Activated T-cell treated with anti-CD3 and anti-CD28 coated beads for 24 hours (primary cell): ENCODE results near the gene MCTP2.

Experiments
- DNase-seq: peaks from one replicate; pipeline ENCODE4 v3.0.0-alpha.2; 2020; ENCODE audit warnings: low read depth

Gene MCTP2

GRCh38 chr15:94230883-94231722 is at the start of gene MCTP2:
Gene MCTP2, plus strand, starts transcription at chr15:94231561. Its CDS starts 66,705 bp downstream, at chr15:94298266.
- peak; percentile 74 for DNase-seq

GRCh38 chr15:94182883-94183282 is 48.5 kb upstream of the MCTP2 start:
- no peak for DNase-seq

- no peak for DNase-seq
Measured at GRCh38 chr15:94185547-94186236, 45.7 kb upstream of the MCTP2 start.

- no peak for DNase-seq
Measured at GRCh38 chr15:94186770-94187331, 44.5 kb upstream of the MCTP2 start.

GRCh38 chr15:94193906-94194305 is 37.5 kb upstream of the MCTP2 start:
- no peak for DNase-seq

- DNase-seq, result no peak
Measured at GRCh38 chr15:94196531-94196930, 34.8 kb upstream of the MCTP2 start.

GRCh38 chr15:94198633-94199032 is 32.7 kb upstream of the MCTP2 start:
- DNase-seq, result no peak

- no peak for DNase-seq
Measured at GRCh38 chr15:94199725-94200124, 31.6 kb upstream of the MCTP2 start.

- DNase-seq, result no peak
Measured at GRCh38 chr15:94203306-94203705, 28.1 kb upstream of the MCTP2 start.

- DNase-seq, result no peak
Measured at GRCh38 chr15:94205366-94205765, 26.0 kb upstream of the MCTP2 start.

- peak; percentile 12 for DNase-seq
Measured at GRCh38 chr15:94206463-94207167, 24.7 kb upstream of the MCTP2 start.

GRCh38 chr15:94212291-94212690 is 19.1 kb upstream of the MCTP2 start:
- DNase-seq, result no peak

GRCh38 chr15:94225616-94226015 is 5.7 kb upstream of the MCTP2 start:
- no peak for DNase-seq

GRCh38 chr15:94228611-94229010 is 2.8 kb upstream of the MCTP2 start:
- no peak for DNase-seq

GRCh38 chr15:94229591-94230369 is 1.6 kb upstream of the MCTP2 start:
- peak; percentile 31 for DNase-seq

- no peak for DNase-seq
Measured at GRCh38 chr15:94230431-94230882, 904 bp upstream of the MCTP2 start.

GRCh38 chr15:94231723-94232468 is 535 bp downstream of the MCTP2 start:
- DNase-seq, result no peak

GRCh38 chr15:94233441-94233840 is 2.1 kb downstream of the MCTP2 start:
- no peak for DNase-seq

GRCh38 chr15:94234300-94234699 is 2.9 kb downstream of the MCTP2 start:
- peak; percentile 28 for DNase-seq

- DNase-seq, result no peak
Measured at GRCh38 chr15:94235041-94235440, 3.7 kb downstream of the MCTP2 start.

GRCh38 chr15:94235646-94236045 is 4.3 kb downstream of the MCTP2 start:
- no peak for DNase-seq
